Neural progenitor cell (in vitro differentiated cells): Measurements from ENCODE around the gene PDZK1. TPM values are rescaled to one million over a fixed set of nuclear protein-coding genes. Genes with fewer than 3 reads are reported as not detected.
A peak's percentile ranks its signal among the peaks of the same experiment; 100 is the strongest.

Experiments
- DNase-seq: peaks from one replicate; pipeline ENCODE4 v3.0.0-alpha.2; 2016; ENCODE audit warnings: low spot score
- H2AFZ ChIP-seq: fragments of 200-600 bp; sonication (generic); replicated peaks from 2 replicates; pipeline ENCODE4 v1.6.1; 2016; ENCODE audit warnings: antibody characterized with exemption
- H3F3A ChIP-seq: fragments of 200-600 bp; sonication (generic); 2 replicates; pipeline ENCODE4 v1.6.1; 2016; ENCODE audit warnings: antibody characterized with exemption, low read depth
- H3K27ac ChIP-seq: fragments of 200-600 bp; sonication (generic); 2 replicates; pipeline ENCODE4 v1.5.1; 2016; ENCODE audit warnings: mild to moderate bottlenecking
- H3K27me3 ChIP-seq: fragments of 200-600 bp; sonication (generic); 2 replicates; pipeline ENCODE4 v1.6.1; 2016; ENCODE audit warnings: mild to moderate bottlenecking, moderate library complexity
- H3K36me3 ChIP-seq: fragments of 200-600 bp; sonication (generic); 2 replicates; pipeline ENCODE4 v1.5.1; 2016
- H3K4me1 ChIP-seq: fragments of 200-600 bp; sonication (generic); 2 replicates; pipeline ENCODE4 v1.6.1; 2016; ENCODE audit warnings: mixed run types
- H3K4me2 ChIP-seq: fragments of 200-600 bp; sonication (generic); 2 replicates; pipeline ENCODE4 v1.6.1; 2016
- H3K4me3 ChIP-seq: fragments of 200-600 bp; sonication (generic); 2 replicates; pipeline ENCODE4 v1.5.1; 2016
- H3K79me2 ChIP-seq: fragments of 200-600 bp; sonication (generic); 2 replicates; pipeline ENCODE4 v1.6.1; 2016; ENCODE audit warnings: low read depth
- H3K9ac ChIP-seq: fragments of 200-600 bp; sonication (generic); 2 replicates; pipeline ENCODE4 v1.6.1; 2016
- H3K9me3 ChIP-seq: fragments of 200-600 bp; sonication (generic); 2 replicates; pipeline ENCODE4 v1.5.1; 2016; ENCODE audit warnings: low read depth
- H4K20me1 ChIP-seq: fragments of 200-600 bp; sonication (generic); 2 replicates; pipeline ENCODE4 v1.6.1; 2016; ENCODE audit warnings: low read depth
- H3K27ac Mint-ChIP-seq: 3 replicates; pipeline ENCODE4 v1.8.0; 2021; ENCODE audit warnings: mixed read lengths
- H3K27me3 Mint-ChIP-seq: 2 replicates; pipeline ENCODE4 v1.8.0; 2022; ENCODE audit warnings: low read depth, mild to moderate bottlenecking, inconsistent platforms, moderate library complexity, mixed read lengths; ENCODE audit not compliant: insufficient read depth
- H3K36me3 Mint-ChIP-seq: 3 replicates; pipeline ENCODE4 v1.8.0; 2021; ENCODE audit warnings: mixed read lengths
- H3K4me1 Mint-ChIP-seq: 3 replicates; pipeline ENCODE4 v1.8.0; 2021; ENCODE audit warnings: mixed read lengths
- H3K4me3 Mint-ChIP-seq: 3 replicates; pipeline ENCODE4 v1.8.0; 2021; ENCODE audit warnings: mild to moderate bottlenecking, moderate library complexity, mixed read lengths
- H3K9me3 Mint-ChIP-seq: 3 replicates; pipeline ENCODE4 v1.8.0; 2020; ENCODE audit warnings: mixed read lengths
- CTCF ChIP-seq: fragments of 200-600 bp; sonication (generic); IDR thresholded peaks from 2 replicates; pipeline ENCODE4 v1.5.1; 2017; ENCODE audit warnings: antibody characterized with exemption, mild to moderate bottlenecking
- EZH2 ChIP-seq: fragments of 200-600 bp; sonication (generic); IDR thresholded peaks from 2 replicates; pipeline ENCODE4 v1.6.1; 2017; ENCODE audit warnings: antibody characterized with exemption, mild to moderate bottlenecking, moderate library complexity
- EZH2phosphoT487 ChIP-seq: fragments of 200-600 bp; sonication (generic); IDR thresholded peaks from 2 replicates; pipeline ENCODE4 v1.6.1; 2017; ENCODE audit warnings: antibody characterized with exemption
- total RNA-seq: library from RNA; depleted of rRNA; stranded (reverse); fragments of >200 nt; gene quantifications from 2 replicates; pipeline ENCODE4 v1.2.3, GENCODE V29; 2015; ENCODE audit warnings: low replicate concordance

Gene PDZK1
- total RNA-seq, 1 donor from 2014 or later = 0.28 TPM

GRCh38 chr1:145717833-145718232 is 10.7 kb upstream of the PDZK1 start:
- H3K27me3 ChIP-seq = peaks cover 34% of the 10 kb centered on the region
- DNase-seq = no peak
- H3K4me1 ChIP-seq = peaks cover 14% of the 10 kb centered on the region
- H3K9ac ChIP-seq = no peak overlapping the region
- no peak for TF ChIP-seq EZH2phosphoT487
- TF ChIP-seq CTCF = no peak
- no peak for TF ChIP-seq EZH2
- H4K20me1 ChIP-seq = no peaks in the 10 kb centered on the region
- Mint-ChIP-seq H3K4me1 (peaks cover 22% of the 10 kb centered on the region), H3K9me3 (no peaks in the 10 kb centered on the region), H3K27me3 (peaks cover 2% of the 10 kb centered on the region), H3K36me3 (no peaks in the 10 kb centered on the region), H3K4me3 (no peak overlapping the region), H3K27ac (no peak overlapping the region)
- no peaks in the 10 kb centered on the region for H3K9me3 ChIP-seq
- H3K27ac ChIP-seq = no peak overlapping the region
- peaks cover 6% of the 10 kb centered on the region for H3F3A ChIP-seq
- no peaks in the 10 kb centered on the region for H3K36me3 ChIP-seq
- H3K4me3 ChIP-seq = no peak overlapping the region
- no peak overlapping the region for H3K4me2 ChIP-seq
- no peak overlapping the region for H2AFZ ChIP-seq
- no peaks in the 10 kb centered on the region for H3K79me2 ChIP-seq

- H3K36me3 ChIP-seq = no peaks in the 10 kb centered on the region
- Mint-ChIP-seq H3K27me3 (peaks cover 2% of the 10 kb centered on the region), H3K9me3 (no peaks in the 10 kb centered on the region), H3K36me3 (no peaks in the 10 kb centered on the region), H3K27ac (peak overlapping the region; percentile 70), H3K4me3 (no peak overlapping the region), H3K4me1 (peaks cover 22% of the 10 kb centered on the region)
- H3K79me2 ChIP-seq = no peaks in the 10 kb centered on the region
- no peak overlapping the region for H3K4me3 ChIP-seq
- no peaks in the 10 kb centered on the region for H4K20me1 ChIP-seq
- no peak overlapping the region for H3K4me2 ChIP-seq
- DNase-seq = peak; percentile 19
- no peak for TF ChIP-seq EZH2
- no peak for TF ChIP-seq EZH2phosphoT487
- TF ChIP-seq CTCF = no peak
- H2AFZ ChIP-seq = peak overlapping the region; percentile 89
- H3K4me1 ChIP-seq = peaks cover 14% of the 10 kb centered on the region
- H3K27me3 ChIP-seq = peaks cover 26% of the 10 kb centered on the region
- H3K27ac ChIP-seq = no peak overlapping the region
- H3K9ac ChIP-seq = no peak overlapping the region
- H3F3A ChIP-seq = peaks cover 6% of the 10 kb centered on the region
- H3K9me3 ChIP-seq = no peaks in the 10 kb centered on the region
These were observed 9.6 kb upstream of the PDZK1 start for GRCh38 chr1:145716641-145717345.

GRCh38 chr1:145714524-145715111 is 7.5 kb upstream of the PDZK1 start:
- H3F3A ChIP-seq = peaks cover 6% of the 10 kb centered on the region
- H3K27ac Mint-ChIP-seq = no peak overlapping the region
- no peak overlapping the region for H3K4me2 ChIP-seq
- H3K79me2 ChIP-seq = no peaks in the 10 kb centered on the region
- H3K9me3 Mint-ChIP-seq = no peaks in the 10 kb centered on the region
- H3K27me3 ChIP-seq = peaks cover 6% of the 10 kb centered on the region
- no peaks in the 10 kb centered on the region for H4K20me1 ChIP-seq
- no peak overlapping the region for H3K4me3 ChIP-seq
- H3K9me3 ChIP-seq = no peaks in the 10 kb centered on the region
- TF ChIP-seq EZH2phosphoT487 = no peak
- no peak for TF ChIP-seq EZH2
- TF ChIP-seq CTCF = no peak
- no peak overlapping the region for H3K4me3 Mint-ChIP-seq
- no peak overlapping the region for H3K27ac ChIP-seq
- peaks cover 14% of the 10 kb centered on the region for H3K4me1 ChIP-seq
- no peak overlapping the region for H3K9ac ChIP-seq
- H3K36me3 ChIP-seq = no peaks in the 10 kb centered on the region
- H3K4me1 Mint-ChIP-seq = peaks cover 17% of the 10 kb centered on the region
- DNase-seq = no peak
- no peaks in the 10 kb centered on the region for H3K36me3 Mint-ChIP-seq
- no peak overlapping the region for H2AFZ ChIP-seq
- H3K27me3 Mint-ChIP-seq = peaks cover 2% of the 10 kb centered on the region
